GM18870 (cell line): Measurements from ENCODE around the gene SCO1.
A peak's percentile ranks its signal among the peaks of the same experiment; 100 is the strongest.

Experiments used
- ATAC-seq: cut with Tn5 transposase; IDR thresholded peaks from one replicate; pipeline ENCODE4 v1.9.1; 2021; ENCODE audit warnings: moderate library complexity; ENCODE audit not compliant: unreplicated experiment

SCO1 gene

GRCh38 chr17:10657148-10657547 is 40.2 kb downstream of the SCO1 start, which contains the start of gene MYH3:
TSS of gene MYH3 (minus strand) at chr17:10657309. CDS start at chr17:10655064, 2,245 bp downstream.
- ATAC-seq = no peak

- no peak for ATAC-seq
Measured at GRCh38 chr17:10653987-10654386, 43.3 kb downstream of the SCO1 start.

- no peak for ATAC-seq
Measured at GRCh38 chr17:10652984-10653659, 44.2 kb downstream of the SCO1 start.

GRCh38 chr17:10651927-10652326 is 45.4 kb downstream of the SCO1 start:
- ATAC-seq = no peak

GRCh38 chr17:10649602-10650001 is 47.7 kb downstream of the SCO1 start:
- no peak for ATAC-seq

GRCh38 chr17:10648956-10649355 is 48.4 kb downstream of the SCO1 start:
- ATAC-seq = no peak

GRCh38 chr17:10648381-10648780 is 49.0 kb downstream of the SCO1 start:
- ATAC-seq = no peak

- ATAC-seq = peak; percentile 57
Measured at GRCh38 chr17:10646392-10646990, 50.8 kb downstream of the SCO1 start.

- ATAC-seq = no peak
Measured at GRCh38 chr17:10640475-10640874, 56.9 kb downstream of the SCO1 start.

GRCh38 chr17:10638151-10638550 is 59.2 kb downstream of the SCO1 start:
- no peak for ATAC-seq

- no peak for ATAC-seq
Measured at GRCh38 chr17:10635290-10635689, 62.0 kb downstream of the SCO1 start.

GRCh38 chr17:10633738-10634379 is 63.5 kb downstream of the SCO1 start:
- ATAC-seq = peak; percentile 93

- ATAC-seq = no peak
Measured at GRCh38 chr17:10631701-10632100, 65.6 kb downstream of the SCO1 start.

- ATAC-seq = no peak
Measured at GRCh38 chr17:10631048-10631700, 66.2 kb downstream of the SCO1 start.

- ATAC-seq = no peak
Measured at GRCh38 chr17:10629706-10630105, 67.6 kb downstream of the SCO1 start.

- no peak for ATAC-seq
Measured at GRCh38 chr17:10628756-10629155, 68.6 kb downstream of the SCO1 start.

- ATAC-seq = no peak
Measured at GRCh38 chr17:10626390-10626789, 70.9 kb downstream of the SCO1 start.

- no peak for ATAC-seq
Measured at GRCh38 chr17:10624969-10625368, 72.4 kb downstream of the SCO1 start.

GRCh38 chr17:10623737-10624338 is 73.5 kb downstream of the SCO1 start:
- ATAC-seq = no peak

- ATAC-seq = no peak
Measured at GRCh38 chr17:10622617-10623485, 74.5 kb downstream of the SCO1 start.
